DND-41 (cell line): ENCODE results near the gene ABCF3.

Experiments
- ATAC-seq: fragments of 200-7000 bp; cut with Tn5 transposase; 3 replicates; pipeline ENCODE4 v1.9.1; 2021; ENCODE audit warnings: low read depth; ENCODE audit not compliant: insufficient read depth
- DNase-seq: peaks from one replicate; pipeline ENCODE4 v3.0.0-alpha.2; 2020
- H2AFZ ChIP-seq: 2 replicates; pipeline ENCODE4 v1.6.0; 2012; ENCODE audit warnings: low read depth, low read length
- H3K27ac ChIP-seq: 2 replicates; pipeline ENCODE4 v1.5.1; 2012; ENCODE audit warnings: low read length, inconsistent platforms
- H3K27me3 ChIP-seq: fragments of 200-600 bp; sonication (generic); 2 replicates; pipeline ENCODE4 v1.6.0; 2012; ENCODE audit warnings: low read length, mild to moderate bottlenecking, inconsistent platforms; ENCODE audit not compliant: insufficient read depth, poor library complexity
- H3K36me3 ChIP-seq: 2 replicates; pipeline ENCODE4 v1.5.1; 2012; ENCODE audit warnings: low read length, inconsistent platforms; ENCODE audit not compliant: insufficient read depth
- H3K4me1 ChIP-seq: 2 replicates; pipeline ENCODE4 v1.5.1; 2012; ENCODE audit warnings: mild to moderate bottlenecking, low read length; ENCODE audit not compliant: insufficient read depth
- H3K4me2 ChIP-seq: 2 replicates; pipeline ENCODE4 v1.6.0; 2012; ENCODE audit warnings: mild to moderate bottlenecking, moderate library complexity, low read length, inconsistent platforms; ENCODE audit not compliant: insufficient read depth
- H3K4me3 ChIP-seq, 2 experiments: fragments of 200-600 bp in 1 of 2; shearing (Covaris generic) in 1 of 2; 2 replicates each; pipeline ENCODE4 v1.5.1; 2012 to 2016; ENCODE audit warnings: inconsistent platforms in 2 of 2, low read length in 2 of 2, mild to moderate bottlenecking in 2 of 2, low read depth in 1 of 2, moderate library complexity in 1 of 2
- H3K79me2 ChIP-seq: 2 replicates; pipeline ENCODE4 v1.6.0; 2012; ENCODE audit warnings: low read length, inconsistent platforms; ENCODE audit not compliant: insufficient read depth
- H3K9ac ChIP-seq: 2 replicates; pipeline ENCODE4 v1.6.0; 2012; ENCODE audit warnings: low read depth, mild to moderate bottlenecking, inconsistent platforms, low read length, moderate library complexity
- H3K9me3 ChIP-seq: 2 replicates; pipeline ENCODE4 v1.5.1; 2012; ENCODE audit warnings: low read length, moderate library complexity, mild to moderate bottlenecking, inconsistent platforms; ENCODE audit not compliant: insufficient read depth, severe bottlenecking
- H4K20me1 ChIP-seq: 2 replicates; pipeline ENCODE4 v1.6.0; 2012; ENCODE audit warnings: low read length; ENCODE audit not compliant: insufficient read depth
- CTCF ChIP-seq: IDR thresholded peaks from 2 replicates; pipeline ENCODE4 v1.5.1; 2012; ENCODE audit warnings: borderline replicate concordance, low read length, moderate library complexity, mild to moderate bottlenecking; ENCODE audit not compliant: poor library complexity, severe bottlenecking; ENCODE audit errors: extremely low read depth
- EZH2 ChIP-seq: IDR thresholded peaks from 3 replicates; pipeline ENCODE4 v1.6.1; 2012; ENCODE audit warnings: borderline replicate concordance, low read depth, mild to moderate bottlenecking, moderate library complexity, low read length, inconsistent platforms; ENCODE audit not compliant: severe bottlenecking

ABCF3 gene

GRCh38 chr3:184164648-184165330 is 21.2 kb upstream of the ABCF3 start:
- Histone ChIP-seq H4K20me1 (peaks cover 35% of the 10 kb centered on the region), H3K27ac (no peak overlapping the region), H3K79me2 (peaks cover 26% of the 10 kb centered on the region), H3K9me3 (no peaks in the 10 kb centered on the region), H3K27me3 (no peaks in the 10 kb centered on the region), H3K4me2 (no peak overlapping the region), H2AFZ (no peak overlapping the region), H3K36me3 (peaks cover 81% of the 10 kb centered on the region), H3K9ac (no peak overlapping the region), H3K4me3 (no peak overlapping the region), H3K4me1 (peaks cover 6% of the 10 kb centered on the region; the same call in 1 of the 2 replicates)
- no peak for ATAC-seq
- DNase-seq: no peak
- TF ChIP-seq CTCF (no peak), EZH2 (no peak)

- ATAC-seq (no peak), DNase-seq (no peak)
- H3K27ac ChIP-seq: no peak overlapping the region
- no peak overlapping the region for H2AFZ ChIP-seq
- no peaks in the 10 kb centered on the region for H3K9me3 ChIP-seq
- H3K4me2 ChIP-seq: no peak overlapping the region
- no peak overlapping the region for H3K9ac ChIP-seq
- peaks cover 30% of the 10 kb centered on the region for H4K20me1 ChIP-seq
- peaks cover 83% of the 10 kb centered on the region for H3K36me3 ChIP-seq
- no peaks in the 10 kb centered on the region for H3K27me3 ChIP-seq
- H3K4me3 ChIP-seq: no peak overlapping the region
- H3K79me2 ChIP-seq: peaks cover 20% of the 10 kb centered on the region
- peaks cover 1% of the 10 kb centered on the region; the same call in 1 of the 2 replicates for H3K4me1 ChIP-seq
- no peak for TF ChIP-seq CTCF
- TF ChIP-seq EZH2: no peak
Observed at GRCh38 chr3:184165543-184165942, 20.5 kb upstream of the ABCF3 start.

- H3K4me1 ChIP-seq: no peaks in the 10 kb centered on the region
- H3K36me3 ChIP-seq: peaks cover 89% of the 10 kb centered on the region
- H2AFZ ChIP-seq: no peak overlapping the region
- ATAC-seq (no peak), DNase-seq (no peak)
- H3K9ac ChIP-seq: no peak overlapping the region
- H3K79me2 ChIP-seq: peaks cover 10% of the 10 kb centered on the region; the same call in 1 of the 2 replicates
- H3K9me3 ChIP-seq: no peaks in the 10 kb centered on the region
- no peak overlapping the region for H3K4me2 ChIP-seq
- no peak for TF ChIP-seq CTCF
- TF ChIP-seq EZH2: no peak
- no peak overlapping the region for H3K27ac ChIP-seq
- H4K20me1 ChIP-seq: peaks cover 27% of the 10 kb centered on the region
- H3K4me3 ChIP-seq: no peak overlapping the region
- H3K27me3 ChIP-seq: no peaks in the 10 kb centered on the region
Observed at GRCh38 chr3:184166671-184167070, 19.3 kb upstream of the ABCF3 start.

GRCh38 chr3:184167786-184168185 is 18.2 kb upstream of the ABCF3 start:
- peaks cover 22% of the 10 kb centered on the region for H4K20me1 ChIP-seq
- DNase-seq (no peak), ATAC-seq (no peak)
- H3K79me2 ChIP-seq: peaks cover 4% of the 10 kb centered on the region; the same call in 1 of the 2 replicates
- no peaks in the 10 kb centered on the region for H3K9me3 ChIP-seq
- no peak overlapping the region for H3K4me2 ChIP-seq
- H3K27me3 ChIP-seq: no peaks in the 10 kb centered on the region
- H3K27ac ChIP-seq: no peak overlapping the region
- H3K9ac ChIP-seq: no peak overlapping the region
- peaks cover 86% of the 10 kb centered on the region for H3K36me3 ChIP-seq
- no peak overlapping the region for H2AFZ ChIP-seq
- TF ChIP-seq EZH2 (no peak), CTCF (no peak)
- no peaks in the 10 kb centered on the region for H3K4me1 ChIP-seq
- H3K4me3 ChIP-seq: no peak overlapping the region
